ENCODE data around the gene RAB26.

Gene RAB26

DNA sequence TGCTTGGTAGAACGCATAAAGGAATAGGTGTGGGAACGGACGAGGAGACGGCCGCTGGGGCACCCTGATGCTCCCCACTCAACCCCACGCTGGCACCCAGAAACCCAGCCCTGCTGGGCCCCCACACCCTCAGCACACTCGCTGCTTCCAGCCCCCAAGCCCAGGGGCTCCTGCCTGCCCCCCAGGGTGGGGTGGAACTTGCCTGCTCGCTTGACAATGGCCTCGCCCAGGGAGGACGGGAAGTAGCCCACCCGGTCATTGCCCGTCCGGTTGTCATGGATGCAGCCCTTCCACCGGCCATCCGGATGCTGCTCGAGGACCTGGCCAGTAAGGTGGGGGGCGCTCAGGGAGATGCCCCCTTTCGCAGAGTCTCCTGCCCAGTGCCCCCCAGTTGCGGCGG lies 38.1 kb downstream of the RAB26 start:
- H3K4me3 ChIP-seq (ENCODE audit: low read depth, low read length), result no peak overlapping the region
- DNase-seq (ENCODE audit: low read depth), result no peak
- TF ChIP-seq, protein P1, sequence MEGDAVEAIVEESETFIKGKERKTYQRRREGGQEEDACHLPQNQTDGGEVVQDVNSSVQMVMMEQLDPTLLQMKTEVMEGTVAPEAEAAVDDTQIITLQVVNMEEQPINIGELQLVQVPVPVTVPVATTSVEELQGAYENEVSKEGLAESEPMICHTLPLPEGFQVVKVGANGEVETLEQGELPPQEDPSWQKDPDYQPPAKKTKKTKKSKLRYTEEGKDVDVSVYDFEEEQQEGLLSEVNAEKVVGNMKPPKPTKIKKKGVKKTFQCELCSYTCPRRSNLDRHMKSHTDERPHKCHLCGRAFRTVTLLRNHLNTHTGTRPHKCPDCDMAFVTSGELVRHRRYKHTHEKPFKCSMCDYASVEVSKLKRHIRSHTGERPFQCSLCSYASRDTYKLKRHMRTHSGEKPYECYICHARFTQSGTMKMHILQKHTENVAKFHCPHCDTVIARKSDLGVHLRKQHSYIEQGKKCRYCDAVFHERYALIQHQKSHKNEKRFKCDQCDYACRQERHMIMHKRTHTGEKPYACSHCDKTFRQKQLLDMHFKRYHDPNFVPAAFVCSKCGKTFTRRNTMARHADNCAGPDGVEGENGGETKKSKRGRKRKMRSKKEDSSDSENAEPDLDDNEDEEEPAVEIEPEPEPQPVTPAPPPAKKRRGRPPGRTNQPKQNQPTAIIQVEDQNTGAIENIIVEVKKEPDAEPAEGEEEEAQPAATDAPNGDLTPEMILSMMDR (IDR thresholded peaks at IDR 0.05; ENCODE audit: low read depth, low read length, missing control alignments), result no peak

DNA sequence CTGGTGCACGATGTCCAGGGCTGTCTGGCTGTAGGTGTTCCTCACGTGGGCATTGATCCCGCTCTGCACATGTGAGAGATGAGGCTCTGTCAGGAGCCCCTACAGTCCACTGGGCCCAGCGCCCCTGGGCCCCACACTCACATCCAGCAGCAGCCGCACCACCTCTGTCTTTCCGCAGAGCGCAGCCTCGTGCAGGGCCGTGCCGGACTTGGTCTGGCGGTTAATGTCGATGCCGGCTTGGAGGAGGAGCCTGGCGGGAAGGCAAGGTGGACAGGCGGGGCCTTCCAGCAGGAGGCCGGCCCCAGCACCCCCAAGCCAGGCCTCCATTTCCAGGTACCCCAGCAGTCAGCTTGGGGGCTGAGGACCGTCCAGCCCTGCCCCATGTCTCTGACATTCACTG lies 38.8 kb downstream of the RAB26 start:
- no peak for DNase-seq (ENCODE audit: low read depth)
- no peak overlapping the region for H3K4me3 ChIP-seq (ENCODE audit: low read depth, low read length)
- TF ChIP-seq, protein P1 (IDR thresholded peaks at IDR 0.05; ENCODE audit: low read depth, low read length, missing control alignments), result no peak

DNA sequence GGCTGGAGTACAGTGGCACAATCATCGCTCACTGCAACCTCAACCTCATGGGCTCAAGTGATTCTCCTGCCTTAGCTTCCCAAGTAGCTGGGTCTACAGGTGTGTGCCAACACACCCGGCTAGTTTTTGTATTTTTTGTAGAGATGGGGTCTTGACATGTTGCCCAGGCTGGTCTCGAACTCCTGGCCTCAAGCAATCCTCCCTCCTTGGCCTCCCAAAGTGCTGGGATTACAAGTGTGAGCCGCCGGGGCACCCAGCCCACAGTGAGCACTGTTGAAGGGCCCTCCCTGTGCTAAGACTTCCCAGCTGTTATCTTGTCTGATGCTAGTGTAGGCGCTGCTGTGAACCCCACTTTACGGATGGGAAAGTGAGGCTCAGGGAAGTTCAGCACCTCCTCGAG lies 40.0 kb downstream of the RAB26 start:
- TF ChIP-seq, protein P1 (IDR thresholded peaks at IDR 0.05; ENCODE audit: low read depth, low read length, missing control alignments), result no peak
- no peak for DNase-seq (ENCODE audit: low read depth)
- H3K4me3 ChIP-seq (ENCODE audit: low read depth, low read length), result no peak overlapping the region

DNA sequence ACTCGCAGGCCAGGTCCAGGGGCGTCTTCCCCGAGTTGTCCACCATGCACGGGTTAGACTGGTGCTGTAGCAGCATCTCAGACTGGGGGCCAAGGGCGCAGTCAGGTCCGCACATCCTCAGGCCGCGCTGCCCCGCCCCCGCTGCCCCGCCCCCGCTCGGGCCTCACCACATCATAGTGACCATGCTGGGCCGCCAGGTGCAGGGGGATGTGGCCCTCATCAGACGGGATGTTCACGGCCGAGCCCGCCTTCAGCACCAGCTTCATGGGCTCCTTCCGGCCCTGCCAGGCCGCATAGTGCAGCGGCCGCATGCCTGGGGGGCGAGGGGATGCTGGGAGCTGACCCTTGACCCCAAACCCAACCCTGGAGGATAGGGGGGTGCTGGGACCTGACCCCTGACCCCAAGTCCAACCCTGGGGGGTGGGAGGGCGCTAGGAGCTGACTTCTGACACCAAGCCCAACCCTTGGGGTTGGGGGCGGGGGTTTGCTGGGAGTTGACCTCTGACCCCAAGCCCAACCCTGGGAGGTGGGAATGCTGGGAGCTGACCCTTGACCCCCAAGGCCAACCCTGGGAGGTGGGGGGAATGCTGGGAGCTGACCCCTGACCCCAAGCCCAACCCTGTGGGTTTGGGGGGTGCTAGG lies 40.9 kb downstream of the RAB26 start:
- TF ChIP-seq, protein P1 (IDR thresholded peaks at IDR 0.05; ENCODE audit: low read depth, low read length, missing control alignments), result no peak
- DNase-seq (ENCODE audit: low read depth), result no peak
- H3K4me3 ChIP-seq (ENCODE audit: low read depth, low read length), result no peak overlapping the region

DNA sequence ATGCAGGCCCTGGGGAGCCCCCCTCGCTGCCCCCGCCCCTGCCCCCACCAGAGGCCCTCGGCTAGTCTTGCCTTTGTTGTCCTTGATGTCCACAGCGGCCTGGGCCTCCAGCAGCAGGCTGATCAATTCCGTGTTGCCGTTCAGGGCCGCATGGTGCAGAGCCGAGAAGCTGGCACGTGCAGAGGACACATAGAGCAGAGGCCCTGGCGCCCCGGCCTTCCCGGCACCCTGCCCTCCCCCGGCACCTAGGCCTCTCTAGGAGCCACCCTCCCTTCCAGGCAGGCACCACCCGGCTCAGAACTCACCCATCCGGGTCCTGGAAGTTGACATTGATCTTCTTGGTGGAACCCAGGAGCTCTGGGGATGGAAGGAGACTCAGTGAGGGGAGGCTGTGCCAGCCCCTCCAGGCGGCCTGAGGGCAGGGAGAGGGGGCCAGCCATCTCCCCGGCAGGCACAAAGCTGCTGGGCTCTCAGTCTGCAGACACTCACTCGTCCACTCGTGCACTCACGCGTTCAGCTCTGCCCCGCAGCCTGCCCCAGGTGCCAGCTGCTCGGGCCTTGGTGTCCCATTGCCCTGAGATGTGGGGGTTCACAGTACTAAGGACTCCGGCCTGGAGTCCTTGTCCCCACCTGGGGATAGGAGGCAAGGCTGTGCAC lies 41.7 kb downstream of the RAB26 start:
- no peak for DNase-seq (ENCODE audit: low read depth)
- H3K4me3 ChIP-seq (ENCODE audit: low read depth, low read length), result no peak overlapping the region
- TF ChIP-seq, protein P1 (IDR thresholded peaks at IDR 0.05; ENCODE audit: low read depth, low read length, missing control alignments), result no peak

DNA sequence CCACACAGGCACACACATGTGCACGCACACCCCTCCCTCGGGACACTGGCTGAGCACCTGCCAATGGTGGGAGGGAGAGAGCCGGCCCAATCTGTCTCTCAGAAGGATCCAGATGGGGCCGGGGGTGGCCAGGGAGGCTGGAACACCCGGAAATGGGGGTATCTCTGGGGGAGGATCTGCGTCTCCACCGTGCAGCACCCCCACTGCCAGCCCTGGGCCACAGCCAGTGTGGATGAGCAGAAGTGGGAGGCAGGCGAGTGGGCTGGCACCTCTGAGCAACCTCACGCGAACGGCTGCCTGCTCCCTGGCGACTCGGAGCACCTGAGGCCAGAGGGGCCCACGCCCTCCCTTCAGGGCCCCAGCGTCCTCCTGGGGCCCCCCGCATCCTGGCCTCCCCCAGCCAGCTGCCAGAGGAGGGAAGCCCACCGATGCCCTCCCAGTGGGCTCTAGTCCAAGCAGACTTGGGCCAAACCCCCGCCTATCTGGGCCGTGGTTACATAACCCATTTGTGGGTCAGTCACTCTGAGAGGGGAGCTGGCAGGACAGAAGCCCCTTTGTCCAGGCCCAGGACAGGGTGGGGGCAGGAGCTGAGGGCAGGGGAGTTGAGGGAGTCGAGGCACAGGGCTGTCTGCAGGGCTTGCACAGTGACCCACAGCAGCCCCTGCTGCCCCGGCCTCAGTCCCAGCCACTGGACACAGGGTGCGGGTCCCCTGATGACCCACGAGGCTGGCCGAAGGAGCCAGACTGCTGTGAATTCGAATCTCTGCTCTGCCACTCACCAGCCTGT lies 42.4 kb downstream of the RAB26 start:
- no peak for DNase-seq (ENCODE audit: low read depth)
- no peak overlapping the region for H3K4me3 ChIP-seq (ENCODE audit: low read depth, low read length)
- TF ChIP-seq, protein P1 (IDR thresholded peaks at IDR 0.05; ENCODE audit: low read depth, low read length, missing control alignments), result no peak
